SK-N-SH (cell line): ENCODE data around the gene LRIT3. TPM values are rescaled to one million over a fixed set of nuclear protein-coding genes. Genes with fewer than 3 reads are reported as not detected.

Experiments used
- CTCF ChIA-PET: fragments of 300-600, 350-600 bp; formaldehyde crosslinking; extraction: SDS; loops from one replicate; lab custom pipeline; 2021; lab: Yijun Ruan, JAX
- POLR2A ChIA-PET: fragments of 350-600 bp; sonication (Branson Sonifier 250); formaldehyde crosslinking; extraction: SDS; loops from one replicate; lab custom pipeline; 2020; ENCODE audit warnings: antibody characterized with exemption, inconsistent platforms; lab: Yijun Ruan, JAX
- DNase-seq: peaks from one replicate; pipeline ENCODE4 v3.0.0; 2012
- H2AFZ ChIP-seq: fragments of 200-600 bp; sonication (generic); 2 replicates; pipeline ENCODE4 v1.8.1; 2016; ENCODE audit warnings: antibody characterized with exemption, mild to moderate bottlenecking, low read depth
- H3F3A ChIP-seq: fragments of 200-600 bp; sonication (generic); replicated peaks from 2 replicates; pipeline ENCODE3; 2016; ENCODE audit warnings: antibody characterized with exemption, mild to moderate bottlenecking; ENCODE audit not compliant: insufficient read depth
- H3K27ac ChIP-seq, 2 experiments: fragments of 200-500 bp in 1 of 2; fragments of 200-600 bp in 1 of 2; sonication (Bioruptor generic) in 1 of 2; sonication (generic), shearing (Covaris generic) in 1 of 2; 2 replicates each; pipeline versions ENCODE4 v1.5.1 to v1.6.1; 2014 to 2016; ENCODE audit warnings: low read depth in 2 of 2, inconsistent platforms in 1 of 2, low read length in 1 of 2, mild to moderate bottlenecking in 1 of 2, mixed read lengths in 1 of 2
- H3K27me3 ChIP-seq: fragments of 200-600 bp; sonication (generic), shearing (Covaris generic); 2 replicates; pipeline ENCODE4 v1.6.1; 2016; ENCODE audit warnings: mixed run types; ENCODE audit not compliant: insufficient read depth
- H3K36me3 ChIP-seq, 2 experiments: fragments of 200-500 bp in 1 of 2; fragments of 200-600 bp in 1 of 2; sonication (Bioruptor generic) in 1 of 2; sonication (generic) in 1 of 2; replicated peaks in 1 of 2; 2 replicates each; pipeline versions ENCODE3 to v1.5.1; 2014 to 2016; ENCODE audit warnings: low read length in 1 of 2, mild to moderate bottlenecking in 1 of 2; ENCODE audit not compliant: insufficient read depth in 2 of 2, control insufficient read depth in 1 of 2
- H3K4me1 ChIP-seq, 2 experiments: fragments of 200-500 bp in 1 of 2; fragments of 200-600 bp in 1 of 2; sonication (Bioruptor generic) in 1 of 2; sonication (generic), shearing (Covaris generic) in 1 of 2; 2 replicates each; pipeline versions ENCODE4 v1.5.1 to v1.6.1; 2014 to 2016; ENCODE audit warnings: low read depth in 1 of 2, low read length in 1 of 2, mixed run types in 1 of 2; ENCODE audit not compliant: insufficient read depth in 2 of 2, control insufficient read depth in 1 of 2
- H3K4me2 ChIP-seq: fragments of 200-600 bp; sonication (generic), shearing (Covaris generic); 2 replicates; pipeline ENCODE4 v1.6.1; 2017; ENCODE audit warnings: mixed run types
- H3K4me3 ChIP-seq, 2 experiments: fragments of 200-500 bp in 1 of 2; fragments of 200-600 bp in 1 of 2; sonication (Bioruptor generic) in 1 of 2; sonication (generic), shearing (Covaris generic) in 1 of 2; 2 replicates each; pipeline versions ENCODE4 v1.5.1 to v1.8.1; 2014 to 2016; ENCODE audit warnings: low read depth in 2 of 2, inconsistent platforms in 1 of 2, low read length in 1 of 2, mild to moderate bottlenecking in 1 of 2, mixed read lengths in 1 of 2, moderate library complexity in 1 of 2
- H3K79me2 ChIP-seq: fragments of 200-600 bp; sonication (generic); 2 replicates; pipeline ENCODE4 v1.8.1; 2017; ENCODE audit warnings: mild to moderate bottlenecking; ENCODE audit not compliant: insufficient read depth
- H3K9ac ChIP-seq: fragments of 200-600 bp; sonication (generic); 2 replicates; pipeline ENCODE4 v1.6.1; 2017; ENCODE audit warnings: mixed run types
- H3K9me2 ChIP-seq: fragments of 200-600 bp; sonication (generic); 2 replicates; pipeline ENCODE4 v1.6.1; 2017; ENCODE audit warnings: mixed run types
- H3K9me3 ChIP-seq: fragments of 200-600 bp; sonication (generic); 2 replicates; pipeline ENCODE4 v1.6.1; 2017; ENCODE audit warnings: mixed run types, mild to moderate bottlenecking, moderate library complexity
- H4K20me1 ChIP-seq: fragments of 200-600 bp; sonication (generic); 2 replicates; pipeline ENCODE4 v1.6.1; 2017; ENCODE audit warnings: mild to moderate bottlenecking, mixed run types; ENCODE audit not compliant: insufficient read depth
- EP300 ChIP-seq, 2 experiments: IDR thresholded peaks; 2 replicates each; pipeline versions ENCODE4 v1.4.0 to v1.6.1; 2012; ENCODE audit warnings: borderline replicate concordance in 1 of 2, low read depth in 1 of 2, low read length in 1 of 2
- FOSL2 ChIP-seq: IDR thresholded peaks from 2 replicates; pipeline ENCODE4 v1.4.0; 2012; ENCODE audit warnings: low read depth, mild to moderate bottlenecking, moderate library complexity, borderline replicate concordance
- FOXJ3 ChIP-seq: sonication (generic); formaldehyde crosslinking; IDR thresholded peaks from 2 replicates; pipeline ENCODE4 v1.5.1; 2020; ENCODE audit warnings: mild to moderate bottlenecking, missing genetic modification reagents
- FOXM1 ChIP-seq: IDR thresholded peaks from 2 replicates; pipeline ENCODE4 v1.4.0; 2012; ENCODE audit warnings: low read depth, mild to moderate bottlenecking
- MXI1 ChIP-seq: IDR thresholded peaks from 2 replicates; pipeline ENCODE4 v1.6.1; 2012; ENCODE audit warnings: mild to moderate bottlenecking, low read depth, low read length, improper control_type of control experiment
- NRF1 ChIP-seq: IDR thresholded peaks from 2 replicates; pipeline ENCODE4 v1.6.1; 2012; ENCODE audit warnings: low read depth, mild to moderate bottlenecking, low read length
- POLR2AphosphoS5 ChIP-seq: IDR thresholded peaks from 2 replicates; pipeline ENCODE4 v1.6.1; 2012; ENCODE audit warnings: low read depth, low read length
- RAD21 ChIP-seq: IDR thresholded peaks from 2 replicates; pipeline ENCODE4 v1.6.1; 2012; ENCODE audit warnings: mild to moderate bottlenecking, low read length
- RCOR1 ChIP-seq: fragments of 150-350 bp; IDR thresholded peaks from 2 replicates; pipeline ENCODE4 v1.6.1; 2017; ENCODE audit warnings: antibody characterized with exemption, low read length
- RXRA ChIP-seq: IDR thresholded peaks from 2 replicates; pipeline ENCODE4 v1.4.0; 2012; ENCODE audit warnings: low read depth, mild to moderate bottlenecking, borderline replicate concordance
- SIN3A ChIP-seq: IDR thresholded peaks from 2 replicates; pipeline ENCODE4 v1.6.1; 2012; ENCODE audit warnings: low read depth, mild to moderate bottlenecking, low read length, moderate library complexity, borderline replicate concordance
- TAF1 ChIP-seq: IDR thresholded peaks from 2 replicates; pipeline ENCODE4 v1.6.1; 2012; ENCODE audit warnings: low read depth, mild to moderate bottlenecking, low read length, moderate library complexity, borderline replicate concordance
- TEAD4 ChIP-seq: IDR thresholded peaks from 2 replicates; pipeline ENCODE4 v1.4.0; 2012; ENCODE audit warnings: mild to moderate bottlenecking, borderline replicate concordance; ENCODE audit not compliant: insufficient read depth
- YY1 ChIP-seq: IDR thresholded peaks from 2 replicates; pipeline ENCODE4 v1.4.0; 2012; ENCODE audit warnings: low read depth, mild to moderate bottlenecking
- WGBS: methylation state at CpG from one replicate; pipeline ENCODE4 v1.1.6; 2017; ENCODE audit warnings: low lambda C conversion rate; 5-methylcytosine and 5-hydroxymethylcytosine counted together
- polyA plus RNA-seq, 3 experiments: library from polyadenylated mRNA; depleted of rRNA; stranded (reverse); fragments of >200 nt; gene quantifications; 2 replicates each; pipeline ENCODE4 v1.2.3, GENCODE V29; 2012
- TF ChIP-seq, protein P1 (sequence below): fragments of 200-600 bp; sonication (generic); IDR thresholded peaks from 2 replicates; pipeline ENCODE4 v1.6.1; 2017; ENCODE audit warnings: antibody characterized with exemption, mild to moderate bottlenecking, moderate library complexity
- TF ChIP-seq, protein P2 (sequence below): IDR thresholded peaks from 2 replicates; pipeline ENCODE4; 2012
- TF ChIP-seq, protein P3 (sequence below): IDR thresholded peaks from 2 replicates; pipeline ENCODE4 v1.6.1; 2012; ENCODE audit warnings: mild to moderate bottlenecking, low read depth, low read length, moderate library complexity
- TF ChIP-seq, protein P4 (sequence below): IDR thresholded peaks from 2 replicates; pipeline ENCODE4 v1.4.0; 2012; ENCODE audit warnings: low read depth, borderline replicate concordance
- TF ChIP-seq, protein P5 (sequence below): fragments of 150-350 bp; IDR thresholded peaks from 2 replicates; pipeline ENCODE4 v1.6.1; 2016; ENCODE audit warnings: mild to moderate bottlenecking, low read depth, low read length
- TF ChIP-seq, protein P6 (sequence below): fragments of 150-350 bp; IDR thresholded peaks from 2 replicates; pipeline ENCODE4 v1.6.1; 2017; ENCODE audit warnings: antibody characterized with exemption, low read length, low read depth, borderline replicate concordance

The LRIT3 gene
- polyA plus RNA-seq, 1 of the 3 experiments (the other 2 are of a cell fraction), result not detected

DNA sequence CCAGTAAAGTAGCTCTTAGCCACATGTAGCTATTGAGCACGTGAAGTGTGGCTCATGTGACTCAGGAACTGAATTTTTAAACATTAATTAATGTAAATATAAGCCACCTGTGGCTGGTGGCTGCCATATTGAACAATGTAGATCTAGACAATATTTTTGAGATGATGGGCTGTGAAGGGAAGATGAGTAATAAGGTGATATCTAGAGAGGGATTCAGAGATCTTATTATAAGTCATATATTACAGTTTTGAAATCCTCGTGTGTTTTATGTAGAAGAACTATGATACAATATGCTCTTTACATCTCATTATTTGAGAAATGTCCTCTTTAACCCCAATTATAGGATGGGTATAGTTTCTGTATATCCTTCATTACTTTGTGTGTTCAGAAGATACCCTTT is 26.7 kb upstream of the LRIT3 start:
- Histone ChIP-seq H3K79me2 (peaks cover 52% of the 10 kb centered on the region), H3K4me3 (no peak overlapping the region), H2AFZ (no peak overlapping the region), H3K27me3 (no peaks in the 10 kb centered on the region), H3K4me1 (peaks cover 5 to 8% of the 10 kb centered on the region in 2 experiments; a peak in 3 of 4 replicates), H3K36me3 (peaks cover 72 to 78% of the 10 kb centered on the region in 2 experiments), H3K9me2 (no peaks in the 10 kb centered on the region), H4K20me1 (no peaks in the 10 kb centered on the region), H3K4me2 (no peak overlapping the region), H3K27ac (no peak overlapping the region), H3K9ac (no peak overlapping the region), H3F3A (peaks cover 23% of the 10 kb centered on the region), H3K9me3 (no peaks in the 10 kb centered on the region)
- no peak for DNase-seq
- POLR2A ChIA-PET, result no interaction called here
- TF ChIP-seq NRF1, result no peak
- TF ChIP-seq FOXM1, result no peak
- no peak for TF ChIP-seq YY1
- no peak for TF ChIP-seq FOSL2
- TF ChIP-seq, protein P1, sequence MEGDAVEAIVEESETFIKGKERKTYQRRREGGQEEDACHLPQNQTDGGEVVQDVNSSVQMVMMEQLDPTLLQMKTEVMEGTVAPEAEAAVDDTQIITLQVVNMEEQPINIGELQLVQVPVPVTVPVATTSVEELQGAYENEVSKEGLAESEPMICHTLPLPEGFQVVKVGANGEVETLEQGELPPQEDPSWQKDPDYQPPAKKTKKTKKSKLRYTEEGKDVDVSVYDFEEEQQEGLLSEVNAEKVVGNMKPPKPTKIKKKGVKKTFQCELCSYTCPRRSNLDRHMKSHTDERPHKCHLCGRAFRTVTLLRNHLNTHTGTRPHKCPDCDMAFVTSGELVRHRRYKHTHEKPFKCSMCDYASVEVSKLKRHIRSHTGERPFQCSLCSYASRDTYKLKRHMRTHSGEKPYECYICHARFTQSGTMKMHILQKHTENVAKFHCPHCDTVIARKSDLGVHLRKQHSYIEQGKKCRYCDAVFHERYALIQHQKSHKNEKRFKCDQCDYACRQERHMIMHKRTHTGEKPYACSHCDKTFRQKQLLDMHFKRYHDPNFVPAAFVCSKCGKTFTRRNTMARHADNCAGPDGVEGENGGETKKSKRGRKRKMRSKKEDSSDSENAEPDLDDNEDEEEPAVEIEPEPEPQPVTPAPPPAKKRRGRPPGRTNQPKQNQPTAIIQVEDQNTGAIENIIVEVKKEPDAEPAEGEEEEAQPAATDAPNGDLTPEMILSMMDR, result no peak
- TF ChIP-seq EP300 (IDR thresholded peaks at IDR 0.05; ENCODE audit: borderline replicate concordance in 1 of 2, low read depth in 1 of 2, low read length in 1 of 2), result no peak
- TF ChIP-seq FOXJ3 (CRISPR knock-in tag), result no peak
- TF ChIP-seq, protein P2, sequence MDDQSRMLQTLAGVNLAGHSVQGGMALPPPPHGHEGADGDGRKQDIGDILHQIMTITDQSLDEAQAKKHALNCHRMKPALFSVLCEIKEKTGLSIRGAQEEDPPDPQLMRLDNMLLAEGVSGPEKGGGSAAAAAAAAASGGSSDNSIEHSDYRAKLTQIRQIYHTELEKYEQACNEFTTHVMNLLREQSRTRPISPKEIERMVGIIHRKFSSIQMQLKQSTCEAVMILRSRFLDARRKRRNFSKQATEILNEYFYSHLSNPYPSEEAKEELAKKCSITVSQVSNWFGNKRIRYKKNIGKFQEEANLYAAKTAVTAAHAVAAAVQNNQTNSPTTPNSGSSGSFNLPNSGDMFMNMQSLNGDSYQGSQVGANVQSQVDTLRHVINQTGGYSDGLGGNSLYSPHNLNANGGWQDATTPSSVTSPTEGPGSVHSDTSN, result no peak
- TF ChIP-seq POLR2AphosphoS5, result no peak
- TF ChIP-seq MXI1, result no peak
- TF ChIP-seq RCOR1, result no peak
- TF ChIP-seq SIN3A, result no peak
- TF ChIP-seq TEAD4, result no peak
- TF ChIP-seq, protein P3, sequence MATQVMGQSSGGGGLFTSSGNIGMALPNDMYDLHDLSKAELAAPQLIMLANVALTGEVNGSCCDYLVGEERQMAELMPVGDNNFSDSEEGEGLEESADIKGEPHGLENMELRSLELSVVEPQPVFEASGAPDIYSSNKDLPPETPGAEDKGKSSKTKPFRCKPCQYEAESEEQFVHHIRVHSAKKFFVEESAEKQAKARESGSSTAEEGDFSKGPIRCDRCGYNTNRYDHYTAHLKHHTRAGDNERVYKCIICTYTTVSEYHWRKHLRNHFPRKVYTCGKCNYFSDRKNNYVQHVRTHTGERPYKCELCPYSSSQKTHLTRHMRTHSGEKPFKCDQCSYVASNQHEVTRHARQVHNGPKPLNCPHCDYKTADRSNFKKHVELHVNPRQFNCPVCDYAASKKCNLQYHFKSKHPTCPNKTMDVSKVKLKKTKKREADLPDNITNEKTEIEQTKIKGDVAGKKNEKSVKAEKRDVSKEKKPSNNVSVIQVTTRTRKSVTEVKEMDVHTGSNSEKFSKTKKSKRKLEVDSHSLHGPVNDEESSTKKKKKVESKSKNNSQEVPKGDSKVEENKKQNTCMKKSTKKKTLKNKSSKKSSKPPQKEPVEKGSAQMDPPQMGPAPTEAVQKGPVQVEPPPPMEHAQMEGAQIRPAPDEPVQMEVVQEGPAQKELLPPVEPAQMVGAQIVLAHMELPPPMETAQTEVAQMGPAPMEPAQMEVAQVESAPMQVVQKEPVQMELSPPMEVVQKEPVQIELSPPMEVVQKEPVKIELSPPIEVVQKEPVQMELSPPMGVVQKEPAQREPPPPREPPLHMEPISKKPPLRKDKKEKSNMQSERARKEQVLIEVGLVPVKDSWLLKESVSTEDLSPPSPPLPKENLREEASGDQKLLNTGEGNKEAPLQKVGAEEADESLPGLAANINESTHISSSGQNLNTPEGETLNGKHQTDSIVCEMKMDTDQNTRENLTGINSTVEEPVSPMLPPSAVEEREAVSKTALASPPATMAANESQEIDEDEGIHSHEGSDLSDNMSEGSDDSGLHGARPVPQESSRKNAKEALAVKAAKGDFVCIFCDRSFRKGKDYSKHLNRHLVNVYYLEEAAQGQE, result no peak
- no peak for TF ChIP-seq RXRA
- TF ChIP-seq, protein P4, sequence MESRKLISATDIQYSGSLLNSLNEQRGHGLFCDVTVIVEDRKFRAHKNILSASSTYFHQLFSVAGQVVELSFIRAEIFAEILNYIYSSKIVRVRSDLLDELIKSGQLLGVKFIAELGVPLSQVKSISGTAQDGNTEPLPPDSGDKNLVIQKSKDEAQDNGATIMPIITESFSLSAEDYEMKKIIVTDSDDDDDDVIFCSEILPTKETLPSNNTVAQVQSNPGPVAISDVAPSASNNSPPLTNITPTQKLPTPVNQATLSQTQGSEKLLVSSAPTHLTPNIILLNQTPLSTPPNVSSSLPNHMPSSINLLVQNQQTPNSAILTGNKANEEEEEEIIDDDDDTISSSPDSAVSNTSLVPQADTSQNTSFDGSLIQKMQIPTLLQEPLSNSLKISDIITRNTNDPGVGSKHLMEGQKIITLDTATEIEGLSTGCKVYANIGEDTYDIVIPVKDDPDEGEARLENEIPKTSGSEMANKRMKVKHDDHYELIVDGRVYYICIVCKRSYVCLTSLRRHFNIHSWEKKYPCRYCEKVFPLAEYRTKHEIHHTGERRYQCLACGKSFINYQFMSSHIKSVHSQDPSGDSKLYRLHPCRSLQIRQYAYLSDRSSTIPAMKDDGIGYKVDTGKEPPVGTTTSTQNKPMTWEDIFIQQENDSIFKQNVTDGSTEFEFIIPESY, result no peak
- no peak for TF ChIP-seq RAD21
- no peak for TF ChIP-seq TAF1
- TF ChIP-seq, protein P5, sequence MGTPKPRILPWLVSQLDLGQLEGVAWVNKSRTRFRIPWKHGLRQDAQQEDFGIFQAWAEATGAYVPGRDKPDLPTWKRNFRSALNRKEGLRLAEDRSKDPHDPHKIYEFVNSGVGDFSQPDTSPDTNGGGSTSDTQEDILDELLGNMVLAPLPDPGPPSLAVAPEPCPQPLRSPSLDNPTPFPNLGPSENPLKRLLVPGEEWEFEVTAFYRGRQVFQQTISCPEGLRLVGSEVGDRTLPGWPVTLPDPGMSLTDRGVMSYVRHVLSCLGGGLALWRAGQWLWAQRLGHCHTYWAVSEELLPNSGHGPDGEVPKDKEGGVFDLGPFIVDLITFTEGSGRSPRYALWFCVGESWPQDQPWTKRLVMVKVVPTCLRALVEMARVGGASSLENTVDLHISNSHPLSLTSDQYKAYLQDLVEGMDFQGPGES, result no peak
- TF ChIP-seq, protein P6, sequence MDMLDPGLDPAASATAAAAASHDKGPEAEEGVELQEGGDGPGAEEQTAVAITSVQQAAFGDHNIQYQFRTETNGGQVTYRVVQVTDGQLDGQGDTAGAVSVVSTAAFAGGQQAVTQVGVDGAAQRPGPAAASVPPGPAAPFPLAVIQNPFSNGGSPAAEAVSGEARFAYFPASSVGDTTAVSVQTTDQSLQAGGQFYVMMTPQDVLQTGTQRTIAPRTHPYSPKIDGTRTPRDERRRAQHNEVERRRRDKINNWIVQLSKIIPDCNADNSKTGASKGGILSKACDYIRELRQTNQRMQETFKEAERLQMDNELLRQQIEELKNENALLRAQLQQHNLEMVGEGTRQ, result no peak
- 62% methylated on average over 2 of the region's 2 CpGs for WGBS
- CTCF ChIA-PET, result interaction anchor here (0.6 kb wide), 1 partner anchor 92 kb away, joined by 4 read pairs; no protein-coding TSS in a partner anchor
